Cardiac fibroblast (primary cell): ENCODE results near the gene KIF1B.
"Not testable (repeated sequence)": the region's sequence is repeated elsewhere in the genome, so short reads cannot be mapped to it uniquely, and the experiment has no call there.

Experiments
- DNase-seq, 2 donors: peaks; one replicate each; pipeline versions ENCODE4 v3.0.0 to v3.0.0-alpha.2; 2010; ENCODE audit warnings: low read depth in 2 of 2
- H3K4me3 ChIP-seq, 2 donors: replicated peaks in 1 of 2; 1 replicate in 1 of 2; 2 replicates in 1 of 2; pipeline ENCODE4 v1.5.1; 2011; ENCODE audit warnings: low read depth in 2 of 2, low read length in 2 of 2, mild to moderate bottlenecking in 2 of 2, moderate library complexity in 1 of 2
- TF ChIP-seq, protein P1 (sequence below): IDR thresholded peaks from one replicate; pipeline ENCODE4 v1.5.1; 2011; ENCODE audit warnings: low read depth, mild to moderate bottlenecking, low read length, inconsistent platforms

KIF1B gene

DNA sequence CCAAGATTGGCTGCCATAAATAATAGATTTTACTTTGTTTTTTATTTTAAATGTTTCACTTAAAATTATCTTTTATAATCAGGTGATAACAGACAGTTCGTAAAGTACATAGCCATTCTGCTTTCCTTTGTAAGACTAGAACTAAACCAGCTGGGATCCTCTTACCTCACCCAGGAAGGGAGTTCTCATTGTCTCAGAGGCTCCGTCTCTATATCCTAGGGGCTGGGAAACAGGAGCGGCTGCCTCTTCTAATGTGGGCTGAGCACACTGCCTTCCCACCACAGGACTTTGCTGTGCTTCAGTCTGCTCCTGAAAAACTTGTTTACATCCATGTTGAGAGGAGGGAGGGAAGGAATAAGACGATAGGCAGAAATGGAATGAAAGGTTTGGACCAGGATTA is 142.9 kb downstream of the KIF1B start:
- TF ChIP-seq, protein P1, sequence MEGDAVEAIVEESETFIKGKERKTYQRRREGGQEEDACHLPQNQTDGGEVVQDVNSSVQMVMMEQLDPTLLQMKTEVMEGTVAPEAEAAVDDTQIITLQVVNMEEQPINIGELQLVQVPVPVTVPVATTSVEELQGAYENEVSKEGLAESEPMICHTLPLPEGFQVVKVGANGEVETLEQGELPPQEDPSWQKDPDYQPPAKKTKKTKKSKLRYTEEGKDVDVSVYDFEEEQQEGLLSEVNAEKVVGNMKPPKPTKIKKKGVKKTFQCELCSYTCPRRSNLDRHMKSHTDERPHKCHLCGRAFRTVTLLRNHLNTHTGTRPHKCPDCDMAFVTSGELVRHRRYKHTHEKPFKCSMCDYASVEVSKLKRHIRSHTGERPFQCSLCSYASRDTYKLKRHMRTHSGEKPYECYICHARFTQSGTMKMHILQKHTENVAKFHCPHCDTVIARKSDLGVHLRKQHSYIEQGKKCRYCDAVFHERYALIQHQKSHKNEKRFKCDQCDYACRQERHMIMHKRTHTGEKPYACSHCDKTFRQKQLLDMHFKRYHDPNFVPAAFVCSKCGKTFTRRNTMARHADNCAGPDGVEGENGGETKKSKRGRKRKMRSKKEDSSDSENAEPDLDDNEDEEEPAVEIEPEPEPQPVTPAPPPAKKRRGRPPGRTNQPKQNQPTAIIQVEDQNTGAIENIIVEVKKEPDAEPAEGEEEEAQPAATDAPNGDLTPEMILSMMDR = no peak
- peak in 1 of 2 donors; percentile 6 for DNase-seq

DNA sequence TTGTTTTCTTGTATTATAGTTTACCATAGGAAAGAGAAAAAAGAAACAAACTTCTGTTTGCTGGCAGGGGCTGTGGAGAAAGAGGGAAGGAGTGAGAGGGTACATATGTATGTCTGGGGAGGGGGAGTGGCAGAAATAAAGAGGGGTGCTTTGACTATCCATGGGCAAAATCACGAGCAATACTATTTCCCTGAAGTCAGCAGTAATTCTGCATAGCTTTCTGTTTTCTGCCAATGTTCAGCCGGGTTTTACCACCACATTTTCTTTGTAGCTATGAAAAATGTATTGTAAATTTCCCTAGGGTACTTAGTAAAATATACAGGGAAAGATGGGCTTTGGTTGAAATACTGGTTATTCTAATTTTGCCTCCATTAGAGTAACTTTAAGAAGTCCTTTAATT is 143.3 kb downstream of the KIF1B start:
- no peak for DNase-seq
- no peak overlapping the region for H3K4me3 ChIP-seq
- TF ChIP-seq, protein P1 = no peak

More for the DNA sequence above, 142.9 kb downstream of the KIF1B start:
- H3K4me3 ChIP-seq = no peak overlapping the region

DNA sequence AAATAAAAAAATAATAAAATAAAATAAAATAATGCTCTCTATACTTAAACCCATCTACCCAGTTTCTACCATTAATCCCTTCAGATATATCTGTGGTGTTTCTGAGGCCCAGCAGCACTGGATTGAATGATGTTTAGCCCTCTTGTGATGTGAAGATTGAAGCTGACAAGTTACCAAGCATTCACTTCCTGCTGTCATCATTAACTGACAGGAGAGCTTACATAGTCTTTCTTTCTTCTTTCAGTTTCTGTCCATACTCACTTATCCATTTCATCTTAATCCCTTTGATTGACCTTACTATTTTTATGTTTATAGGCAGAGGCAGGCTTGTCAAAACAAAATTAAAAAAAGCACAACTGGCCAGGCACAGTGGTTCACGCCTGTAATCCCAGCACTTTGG is 149.7 kb downstream of the KIF1B start:
- DNase-seq = no peak
- TF ChIP-seq, protein P1 = no peak
- no peak overlapping the region for H3K4me3 ChIP-seq

DNA sequence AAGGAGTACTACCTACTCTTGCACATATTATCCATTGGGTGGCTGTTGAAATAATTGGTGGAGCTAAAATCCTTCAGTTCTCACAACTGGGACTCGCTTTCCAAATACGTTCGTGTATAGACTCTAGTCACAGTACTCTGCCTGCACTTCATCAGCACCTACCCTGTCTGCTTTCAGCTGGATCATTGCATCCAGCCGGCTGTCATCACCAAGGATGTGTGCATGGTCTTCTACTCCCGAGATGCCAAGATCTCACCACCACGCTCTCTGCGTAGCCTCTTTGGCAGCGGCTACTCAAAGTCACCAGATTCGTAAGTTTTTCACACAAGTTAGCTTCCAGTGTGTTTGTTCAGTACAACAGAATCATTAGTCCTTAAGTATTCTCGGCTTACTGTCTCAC is 151.1 kb downstream of the KIF1B start:
- no peak overlapping the region for H3K4me3 ChIP-seq
- TF ChIP-seq, protein P1 = no peak
- no peak for DNase-seq

GRCh38 chr1:10368194-10368593 is 157.8 kb downstream of the KIF1B start:
- H3K4me3 ChIP-seq = no peak overlapping the region
- DNase-seq = no peak
- TF ChIP-seq, protein P1 = no peak

- H3K4me3 ChIP-seq = no peak overlapping the region
- TF ChIP-seq, protein P1 = no peak
- DNase-seq = peak; percentile 15 to 18
Measured at GRCh38 chr1:10374442-10374860, 164.1 kb downstream of the KIF1B start.

GRCh38 chr1:10377365-10378029 is 167.1 kb downstream of the KIF1B start:
- H3K4me3 ChIP-seq = not testable (repeated sequence)
- TF ChIP-seq, protein P1 = peak; percentile 81
- DNase-seq = peak; percentile 86 to 88
